CD1c-positive myeloid dendritic cell (primary cell): ENCODE results near the gene GPRASP2.
"Not testable (repeated sequence)": the region's sequence is repeated elsewhere in the genome, so short reads cannot be mapped to it uniquely, and the experiment has no call there.

Source experiments
- DNase-seq: peaks from one replicate; pipeline ENCODE4 v3.0.0-alpha.2; 2016; ENCODE audit errors: extremely low spot score

GPRASP2 gene

DNA sequence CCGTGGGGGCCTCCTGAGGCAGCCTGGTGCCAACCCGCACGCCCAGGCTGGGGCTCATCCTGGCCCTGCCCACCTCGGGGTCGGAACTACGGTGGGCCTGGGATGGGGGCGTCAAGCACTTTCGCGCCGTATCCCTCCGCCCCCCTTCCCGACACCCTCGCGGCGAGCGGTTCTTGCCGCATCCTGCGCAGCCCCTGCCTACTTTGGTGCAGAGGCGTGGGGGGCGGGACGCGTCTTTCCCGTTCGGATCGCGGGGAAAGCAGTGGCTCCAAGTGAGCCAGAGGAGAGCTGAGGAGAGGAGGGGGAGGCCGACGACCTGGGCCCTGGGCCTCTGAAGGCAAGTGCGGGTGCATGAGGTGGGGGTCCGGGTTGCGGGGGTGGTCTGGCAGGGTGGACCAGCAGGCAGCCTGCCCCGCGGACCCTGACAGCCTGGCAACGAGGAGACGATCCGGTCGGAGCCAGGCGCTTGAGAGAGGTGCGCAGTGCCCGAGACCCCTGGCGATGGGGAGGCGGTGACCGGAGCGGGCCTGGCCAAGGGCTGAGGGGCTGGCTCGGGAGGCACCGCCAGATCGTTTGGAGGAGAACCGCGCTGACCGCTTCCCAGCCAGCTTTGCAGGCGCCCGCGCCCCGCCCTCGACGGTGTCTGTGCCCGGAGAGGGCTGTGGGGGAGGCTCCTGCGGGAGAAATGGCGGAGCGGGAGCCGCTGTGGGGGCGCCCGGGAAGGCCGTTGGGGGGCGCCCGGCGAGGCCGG is at the start of gene GPRASP2:
TSS of gene GPRASP2 (plus strand) at position 233 of the 751 bp plus-strand sequence. CDS start 2,422 bp downstream, outside the sequence.
- peak; percentile 1 for DNase-seq

DNA sequence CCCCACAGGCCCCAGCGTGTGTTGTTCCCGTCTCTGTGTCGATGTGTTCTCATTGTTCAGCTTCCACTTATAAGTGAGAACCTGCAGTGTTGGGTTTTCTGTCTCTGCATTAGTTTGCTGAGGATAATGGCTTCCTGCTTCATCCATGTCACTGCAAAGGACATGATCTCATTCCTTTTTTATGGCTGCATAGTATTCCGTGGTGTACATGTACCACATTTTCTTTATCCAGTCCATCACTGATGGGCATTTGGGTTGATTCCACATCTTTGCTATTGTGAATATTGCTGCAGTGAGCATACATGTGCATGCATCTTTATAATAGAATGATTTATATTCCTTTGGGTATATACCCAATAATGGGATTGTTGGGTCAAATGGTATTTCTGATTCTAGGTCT is 48.4 kb upstream of the GPRASP2 start:
- not testable (repeated sequence) for DNase-seq

- DNase-seq, result not testable (repeated sequence)
These were observed 45.2 kb upstream of the GPRASP2 start for GRCh38 chrX:102667034-102667433.

- no peak for DNase-seq
These were observed 42.7 kb upstream of the GPRASP2 start for GRCh38 chrX:102669526-102669925.

DNA sequence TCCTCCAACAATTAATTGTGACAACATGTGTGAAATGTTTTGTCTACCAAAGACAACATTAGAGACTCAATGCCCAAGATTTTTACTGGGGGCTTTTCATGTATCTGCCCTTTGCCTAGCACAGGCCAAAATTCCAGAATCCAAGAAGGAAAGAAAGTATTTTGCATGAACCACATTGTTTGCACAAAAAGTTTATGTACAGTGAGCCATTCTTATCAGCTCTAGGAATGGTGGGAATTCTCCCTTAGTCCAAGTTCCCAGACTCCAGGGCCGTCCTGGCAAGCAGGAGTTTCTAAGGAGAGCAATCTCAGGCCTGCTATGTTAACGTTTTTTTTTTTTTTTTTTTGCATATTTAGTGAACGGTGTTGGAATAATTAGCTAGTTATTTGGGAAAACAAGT is 39.4 kb upstream of the GPRASP2 start:
- no peak for DNase-seq

DNA sequence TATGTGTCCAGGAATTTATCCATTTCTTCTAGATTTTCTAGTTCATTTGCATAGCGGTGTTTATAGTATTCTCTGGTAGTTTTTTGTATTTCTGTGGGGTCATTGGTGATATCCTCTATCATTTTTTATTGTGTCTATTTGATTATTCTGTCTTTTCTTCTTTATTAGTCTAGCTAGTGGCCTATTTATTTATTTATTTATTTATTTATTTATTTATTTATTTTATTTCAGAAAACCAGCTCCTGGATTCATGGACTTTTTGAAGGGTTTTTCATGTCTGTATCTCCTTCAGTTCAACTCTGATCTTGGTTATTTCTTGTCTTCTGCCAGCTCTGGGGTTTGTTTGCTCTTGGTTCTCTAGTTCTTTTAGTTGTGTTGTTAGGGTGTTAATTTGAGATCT is 34.8 kb upstream of the GPRASP2 start:
- not testable (repeated sequence) for DNase-seq

DNA sequence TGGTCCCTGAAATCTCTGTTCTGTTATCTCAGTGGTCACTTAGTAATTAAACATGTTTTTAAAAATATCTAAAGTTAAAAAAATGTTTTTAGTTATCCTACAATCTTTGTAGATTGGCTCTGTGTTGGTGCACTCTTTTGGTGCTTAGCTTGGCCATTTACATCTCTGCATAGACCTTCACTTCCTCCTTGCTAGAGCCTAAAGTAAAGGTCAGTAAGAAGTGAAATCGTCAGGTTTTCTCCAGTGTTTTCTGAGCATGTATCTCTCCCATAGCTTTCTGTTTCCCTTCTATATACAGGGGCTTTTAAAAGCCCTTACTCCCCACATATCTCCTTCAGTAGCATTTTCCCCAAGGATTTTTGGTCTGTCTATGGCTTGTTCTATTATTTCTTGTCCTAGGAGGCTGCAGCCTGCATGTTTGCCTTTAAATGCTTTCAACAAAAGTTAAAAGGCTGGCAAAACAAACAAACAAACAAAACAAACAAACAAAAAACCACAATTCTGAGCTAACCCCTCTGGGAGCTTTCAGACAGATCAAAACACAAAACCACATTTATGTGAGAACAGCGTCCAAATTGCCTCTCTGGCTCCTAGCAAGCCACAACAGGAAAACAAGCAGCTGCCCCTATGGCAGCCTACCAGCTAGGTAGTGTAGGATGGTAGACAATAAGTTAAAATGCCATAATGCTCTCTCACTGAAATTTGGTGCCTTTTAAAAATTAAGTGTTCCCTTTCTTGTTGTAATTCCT is 27.3 kb upstream of the GPRASP2 start:
- DNase-seq, result no peak

DNA sequence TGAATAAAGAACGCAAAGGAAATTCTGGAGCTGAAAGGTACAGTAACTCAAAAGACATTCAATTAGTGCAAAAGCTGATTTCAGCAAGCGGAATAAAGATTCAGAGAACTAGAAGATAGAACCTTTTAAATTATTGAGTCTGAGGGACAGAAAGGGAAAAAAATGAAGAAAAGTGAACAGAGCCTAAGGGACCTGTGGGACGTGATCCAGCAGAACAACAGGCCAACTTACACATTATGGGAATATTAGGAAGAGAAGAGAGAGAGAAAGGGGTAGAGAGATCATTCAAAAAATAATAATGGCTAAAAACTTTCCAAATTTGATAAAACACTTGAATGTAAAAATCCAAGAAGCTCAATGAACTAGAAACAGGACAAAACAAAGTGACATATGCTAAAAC is 17.5 kb upstream of the GPRASP2 start:
- no peak for DNase-seq

- DNase-seq, result no peak
These were observed 15.9 kb upstream of the GPRASP2 start for GRCh38 chrX:102696306-102696705.

DNA sequence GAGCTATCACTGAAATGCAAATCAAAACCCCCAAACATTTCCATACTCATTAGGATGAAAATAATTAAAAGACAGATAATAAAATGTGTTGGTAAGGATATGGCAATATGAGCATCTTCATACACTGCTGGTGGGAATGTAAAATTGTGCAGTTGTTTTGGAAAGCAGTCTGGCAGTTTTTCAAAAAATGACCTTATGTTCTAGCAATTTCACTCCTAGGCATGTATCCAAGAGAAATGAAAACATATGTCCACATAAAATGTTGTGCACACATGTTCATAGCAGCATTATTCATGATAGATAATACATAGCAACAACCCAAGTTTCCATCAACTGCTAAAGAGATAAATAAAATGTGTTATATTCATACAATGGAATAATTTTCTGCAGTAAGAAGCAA is 14.8 kb upstream of the GPRASP2 start:
- DNase-seq, result no peak

DNA sequence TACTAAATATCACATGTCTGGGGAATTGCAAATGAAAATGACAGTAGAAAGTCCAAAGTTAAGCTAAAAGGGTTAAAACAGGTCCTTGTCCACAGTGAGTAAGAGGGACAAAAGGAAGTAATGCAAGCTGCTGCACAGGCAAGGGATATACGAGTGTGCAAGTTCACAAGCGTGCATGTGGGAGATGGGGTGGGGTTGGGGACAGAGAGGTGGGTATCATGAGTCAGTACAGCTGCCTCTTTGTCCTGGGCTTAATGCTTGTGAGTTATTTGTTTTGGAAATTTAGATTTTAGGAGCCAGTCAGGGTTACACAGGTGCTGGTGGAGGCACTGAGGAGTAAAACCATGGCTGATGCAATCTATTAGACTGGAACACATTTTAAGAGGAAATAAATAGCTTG is 3.3 kb upstream of the GPRASP2 start:
- DNase-seq, result no peak

- no peak for DNase-seq
These were observed 404 bp upstream of the GPRASP2 start for GRCh38 chrX:102711872-102712215.

DNA sequence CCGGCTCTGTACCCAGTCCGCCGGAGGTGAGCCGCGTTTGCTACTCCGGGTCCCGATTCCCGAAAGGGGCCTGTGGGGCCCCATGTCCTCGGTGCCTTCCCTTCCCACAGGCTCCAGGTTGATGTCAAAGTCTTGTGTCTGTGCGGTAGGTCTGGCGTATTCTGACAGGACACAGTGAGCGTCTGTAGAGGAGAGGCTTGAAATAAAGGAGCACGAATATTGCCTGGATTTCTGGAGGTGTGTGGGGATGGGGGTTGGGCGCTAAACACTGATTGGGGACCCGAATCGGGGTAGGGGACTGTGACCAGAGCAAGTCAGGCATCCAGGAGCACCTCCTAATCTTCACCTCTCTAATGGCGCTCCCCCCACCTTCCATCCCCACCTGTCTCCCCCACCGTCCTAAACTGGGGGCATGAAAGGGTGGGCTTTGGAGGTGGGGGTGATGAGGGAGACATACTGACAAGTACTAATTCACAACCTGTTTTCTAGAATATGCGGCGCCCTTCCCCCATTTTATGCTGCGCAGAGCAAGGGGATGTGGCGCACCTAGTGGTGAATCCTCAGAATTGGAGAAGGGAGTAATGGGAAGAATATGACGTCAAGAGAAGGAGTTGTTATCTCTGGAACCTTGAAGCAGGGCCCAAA is 855 bp downstream of the GPRASP2 start:
- peak; percentile 4 for DNase-seq

DNA sequence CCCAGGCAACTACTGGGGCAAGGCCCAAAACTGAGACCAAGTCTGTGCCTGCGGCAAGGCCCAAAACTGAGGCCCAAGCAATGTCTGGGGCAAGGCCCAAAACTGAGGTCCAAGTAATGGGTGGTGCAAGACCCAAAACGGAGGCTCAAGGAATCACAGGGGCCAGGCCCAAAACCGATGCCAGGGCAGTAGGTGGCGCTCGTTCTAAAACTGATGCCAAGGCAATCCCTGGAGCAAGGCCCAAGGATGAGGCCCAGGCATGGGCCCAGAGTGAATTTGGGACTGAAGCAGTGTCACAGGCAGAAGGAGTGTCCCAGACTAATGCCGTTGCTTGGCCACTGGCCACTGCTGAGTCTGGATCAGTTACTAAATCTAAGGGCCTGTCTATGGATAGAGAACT is 2.7 kb downstream of the GPRASP2 start:
- DNase-seq, result no peak

DNA sequence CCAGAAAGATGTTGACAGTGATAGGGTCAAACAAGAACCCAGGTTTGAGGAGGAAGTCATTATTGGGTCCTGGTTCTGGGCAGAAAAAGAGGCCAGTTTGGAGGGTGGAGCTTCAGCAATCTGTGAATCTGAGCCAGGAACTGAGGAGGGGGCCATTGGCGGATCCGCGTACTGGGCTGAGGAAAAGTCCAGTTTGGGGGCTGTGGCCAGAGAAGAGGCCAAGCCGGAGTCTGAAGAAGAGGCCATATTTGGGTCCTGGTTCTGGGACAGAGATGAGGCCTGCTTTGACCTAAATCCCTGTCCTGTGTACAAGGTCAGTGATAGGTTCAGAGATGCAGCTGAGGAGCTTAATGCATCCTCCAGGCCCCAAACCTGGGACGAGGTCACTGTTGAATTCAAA is 3.7 kb downstream of the GPRASP2 start:
- no peak for DNase-seq

GRCh38 chrX:102720237-102721168 is 8.3 kb downstream of the GPRASP2 start, which contains the start of gene GPRASP3:
GPRASP3 (plus strand) TSS chrX:102720743; CDS start chrX:102748996, 28,253 bp downstream.
- peak; percentile 44 for DNase-seq

- not testable (repeated sequence) for DNase-seq
These were observed 8.9 kb downstream of the GPRASP2 start for GRCh38 chrX:102721169-102721506.

GRCh38 chrX:102723456-102723855 is 11.2 kb downstream of the GPRASP2 start:
- no peak for DNase-seq

DNA sequence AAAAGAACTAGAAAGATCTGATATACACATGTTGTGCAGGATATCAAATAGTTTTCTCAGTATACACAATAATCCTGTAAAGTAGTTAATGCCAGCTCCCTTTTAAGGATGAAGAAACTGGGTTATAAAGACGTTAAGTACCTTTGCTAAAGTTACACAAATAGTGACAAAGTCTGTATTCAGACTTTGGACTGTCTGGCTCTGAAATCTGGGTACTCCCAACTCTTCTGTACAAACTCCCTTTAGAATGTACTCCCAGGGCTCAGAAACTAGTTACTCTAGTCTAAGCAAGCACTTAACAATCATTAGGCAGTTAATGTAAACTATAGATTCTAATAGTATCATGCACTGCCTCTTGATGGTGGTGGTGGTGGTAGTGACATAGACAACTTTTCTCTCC is 15.5 kb downstream of the GPRASP2 start:
- DNase-seq, result no peak

DNA sequence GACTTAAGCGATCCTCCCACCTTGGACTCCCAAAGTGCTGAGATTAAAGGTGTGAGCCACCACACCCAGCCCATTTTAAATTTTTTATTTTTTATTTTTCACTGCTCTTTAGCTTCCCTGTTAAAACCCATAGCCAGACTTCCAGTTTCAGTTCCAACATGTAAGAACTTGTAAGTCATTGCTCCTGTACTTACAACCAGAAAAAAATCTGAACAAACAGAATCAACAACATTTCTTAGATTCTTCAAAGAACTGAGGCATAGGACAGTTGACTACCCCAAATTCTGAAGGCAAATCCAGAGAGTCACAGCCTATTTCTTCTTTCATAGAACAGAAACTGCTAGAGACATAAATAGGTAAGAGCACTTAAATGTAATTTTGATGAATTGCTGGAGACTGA is 16.4 kb downstream of the GPRASP2 start:
- DNase-seq, result no peak

- no peak for DNase-seq
These were observed 27.4 kb downstream of the GPRASP2 start for GRCh38 chrX:102739657-102740056.

DNA sequence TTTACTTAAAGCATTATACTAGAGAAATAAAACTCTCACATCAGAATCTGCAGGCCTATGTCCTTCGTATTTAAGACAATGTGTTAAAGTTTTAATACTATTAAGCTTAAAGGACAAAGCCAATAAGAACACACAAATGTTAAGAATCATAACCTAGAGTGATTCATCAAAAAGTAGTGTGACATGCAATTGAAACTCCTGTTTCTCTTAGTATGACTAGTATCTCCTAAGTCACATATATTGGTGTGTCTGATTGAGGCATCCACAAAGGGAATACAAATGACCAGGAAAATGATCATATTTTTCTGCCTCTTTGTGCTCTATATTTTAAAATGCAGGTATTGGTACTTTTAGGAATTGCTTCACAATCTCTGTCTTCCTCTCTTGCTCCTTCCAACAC is 32.1 kb downstream of the GPRASP2 start:
- no peak for DNase-seq
